Right lobe of liver (tissue), 6 donors: ENCODE data around the gene CLDN14. TPM values are rescaled to one million over a fixed set of nuclear protein-coding genes. Genes with fewer than 3 reads are reported as not detected.

Experiments
- ATAC-seq, 4 donors: fragments of 200-7000 bp; cut with Tn5 transposase; one replicate each; pipeline ENCODE4 v1.9.1; 2020; ENCODE audit warnings: mild to moderate bottlenecking in 4 of 4, moderate library complexity in 4 of 4
- DNase-seq, 3 donors: peaks; one replicate each; pipeline ENCODE4 v3.0.0-alpha.2; 2020
- H3K27ac ChIP-seq, 3 donors: fragments of 200-600 bp; one replicate each; pipeline ENCODE4 v1.8.0; 2022
- H3K27me3 ChIP-seq, 2 donors: fragments of 200-600 bp; one replicate each; pipeline ENCODE4 v1.8.0; 2022
- H3K36me3 ChIP-seq, 4 donors: fragments of 200-600 bp; sonication (generic) in 1 of 4; one replicate each; pipeline versions ENCODE4 v1.5.1 to v1.8.0; 2017 to 2022; ENCODE audit warnings: control low read depth in 1 of 4
- H3K4me1 ChIP-seq, 4 donors: fragments of 200-600 bp; sonication (generic) in 1 of 4; one replicate each; pipeline versions ENCODE4 v1.5.1 to v1.8.0; 2017 to 2022; ENCODE audit warnings: control low read depth in 1 of 4
- H3K4me3 ChIP-seq, 3 donors: fragments of 200-600 bp; one replicate each; pipeline ENCODE4 v1.8.0; 2022
- H3K9me3 ChIP-seq, 4 donors: fragments of 200-600 bp; sonication (generic) in 1 of 4; one replicate each; pipeline versions ENCODE4 v1.5.1 to v1.8.0; 2017 to 2022; ENCODE audit warnings: control low read depth in 1 of 4
- CTCF ChIP-seq, 4 donors: fragments of 200-600 bp in 3 of 4; fragments of 450-650 bp in 1 of 4; IDR thresholded peaks; one replicate each; pipeline versions ENCODE4 v1.5.1 to v1.8.0; 2016 to 2022; ENCODE audit warnings: antibody characterized with exemption in 4 of 4, mild to moderate bottlenecking in 2 of 4
- POLR2A ChIP-seq: fragments of 450-650 bp; IDR thresholded peaks from one replicate; pipeline ENCODE4 v1.6.1; 2017; ENCODE audit warnings: antibody characterized with exemption, mild to moderate bottlenecking
- WGBS: methylation state at CpG from one replicate; pipeline ENCODE4 v1.1.6; 2018; ENCODE audit warnings: low coverage, low lambda C conversion rate; ENCODE audit not compliant: insufficient coverage; ENCODE audit errors: missing lambda C conversion rate; 5-methylcytosine and 5-hydroxymethylcytosine counted together
- intact Hi-C, 2 donors: fragments of 100-400 bp; cut with DNase I; formaldehyde crosslinking; loops; one replicate each; pipeline versions ENCODE4 v1.11.2 to v1.14.1; 2022
- total RNA-seq, 6 experiments: library from RNA; depleted of rRNA in 2 of 6; stranded (reverse); fragments of >200 nt in 2 of 6; fragmentation: NEBNext Ultra II Directional in 3 of 6; extraction: Animal tissue kit (Norgen Biotek cat#: 25700) in 3 of 6; gene quantifications; one replicate each; pipeline versions ENCODE4 v1.1.0 to v1.2.4, GENCODE V29; 2016 to 2023
- donor health status: DM: no; HTN: yes; CAD: no.
- donor health status: DM: no; HTN: no; CAD: no.
- donor health status: DM: no; HTN: no; CAD: no.
- donor health status: DM: no; HTN: yes; CAD: no.
- donor health status: DM: no; HTN: yes; CAD: no.

The CLDN14 gene
- total RNA-seq, 6 experiments from 2014 or later = 9.3 to 16.7 (median 13.0) TPM

- Histone ChIP-seq H3K36me3 (no peaks in the 10 kb centered on the region), H3K4me3 (no peak overlapping the region), H3K27me3 (no peaks in the 10 kb centered on the region), H3K9me3 (no peaks in the 10 kb centered on the region), H3K27ac (no peak overlapping the region), H3K4me1 (peaks cover 0 to 4% (median 0%) of the 10 kb centered on the region in 4 donors)
- no peak for TF ChIP-seq CTCF (IDR thresholded peaks at IDR 0.05)
- no peak for TF ChIP-seq POLR2A
- intact Hi-C loops = no loop called here
- whole genome bisulfite sequencing = 59% methylated on average over 3 of the region's 4 CpGs
- ATAC-seq (no peak), DNase-seq (no peak)
Observed at GRCh38 chr21:36454706-36455105, 25.2 kb downstream of the CLDN14 start.

GRCh38 chr21:36454093-36454531, 25.8 kb downstream of the CLDN14 start:
- no peaks in the 10 kb centered on the region for H3K27me3 ChIP-seq
- ATAC-seq = peak in 2 of 4 donors; percentile 40 to 47
- H3K36me3 ChIP-seq = no peaks in the 10 kb centered on the region
- TF ChIP-seq POLR2A = no peak
- TF ChIP-seq CTCF (IDR thresholded peaks at IDR 0.05) = no peak
- no peak overlapping the region for H3K4me3 ChIP-seq
- 42% methylated on average over 4 of the region's 4 CpGs for WGBS
- no peak overlapping the region for H3K27ac ChIP-seq
- H3K9me3 ChIP-seq = no peaks in the 10 kb centered on the region
- DNase-seq = no peak
- intact Hi-C loops = no loop called here
- peaks cover 0 to 4% (median 0%) of the 10 kb centered on the region in 4 donors for H3K4me1 ChIP-seq

- Histone ChIP-seq H3K27ac (no peak overlapping the region), H3K4me3 (no peak overlapping the region), H3K36me3 (no peaks in the 10 kb centered on the region), H3K4me1 (peaks cover 0 to 4% (median 0%) of the 10 kb centered on the region in 4 donors), H3K9me3 (no peaks in the 10 kb centered on the region), H3K27me3 (no peaks in the 10 kb centered on the region)
- intact Hi-C loops = no loop called here
- TF ChIP-seq POLR2A = no peak
- no peak for TF ChIP-seq CTCF (IDR thresholded peaks at IDR 0.05)
- DNase-seq (no peak), ATAC-seq (no peak)
- 60% methylated on average over 4 of the region's 6 CpGs for WGBS
Observed at GRCh38 chr21:36452281-36452825, 27.6 kb downstream of the CLDN14 start.

- Histone ChIP-seq H3K27me3 (no peaks in the 10 kb centered on the region), H3K9me3 (no peaks in the 10 kb centered on the region), H3K4me1 (peaks cover 0 to 4% (median 0%) of the 10 kb centered on the region in 4 donors), H3K27ac (no peak overlapping the region), H3K36me3 (no peaks in the 10 kb centered on the region), H3K4me3 (no peak overlapping the region)
- TF ChIP-seq CTCF (IDR thresholded peaks at IDR 0.05) = no peak
- TF ChIP-seq POLR2A = no peak
- DNase-seq (no peak), ATAC-seq (no peak)
- intact Hi-C loops = no loop called here
- 80% methylated on average over 3 of the region's 8 CpGs for WGBS
Observed at GRCh38 chr21:36451506-36451905, 28.4 kb downstream of the CLDN14 start.
